Stimulated activated CD4-positive, alpha-beta T cell treated with anti-CD3 and anti-CD28 coated beads, Interleukin-4, amount 100 ng/mL, for 24 hours (primary cell): ENCODE data around the gene APBA1.
"Not testable (repeated sequence)": the region's sequence is repeated elsewhere in the genome, so short reads cannot be mapped to it uniquely, and the experiment has no call there.

ENCODE experiments used
- DNase-seq: peaks from one replicate; pipeline ENCODE4 v3.0.0-alpha.2; 2020

Gene APBA1

DNA sequence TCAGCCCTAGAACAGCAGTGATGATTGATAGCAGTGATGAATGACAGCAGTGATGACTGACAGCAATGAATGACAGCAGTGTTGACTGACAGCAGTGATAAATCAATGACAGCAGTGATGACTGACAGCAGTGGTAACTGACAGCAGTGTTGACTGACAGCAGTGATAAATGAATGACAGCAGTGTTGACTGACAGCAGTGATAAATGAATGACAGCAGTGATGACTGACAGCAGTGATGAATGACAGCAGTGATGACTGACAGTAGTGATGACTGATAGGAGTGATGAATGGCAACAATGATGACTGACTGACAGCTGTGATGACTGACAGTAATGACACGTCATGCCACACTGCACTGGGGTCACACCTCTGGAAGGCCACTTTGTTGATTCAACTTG is 240.4 kb downstream of the APBA1 start:
- no peak for DNase-seq

DNA sequence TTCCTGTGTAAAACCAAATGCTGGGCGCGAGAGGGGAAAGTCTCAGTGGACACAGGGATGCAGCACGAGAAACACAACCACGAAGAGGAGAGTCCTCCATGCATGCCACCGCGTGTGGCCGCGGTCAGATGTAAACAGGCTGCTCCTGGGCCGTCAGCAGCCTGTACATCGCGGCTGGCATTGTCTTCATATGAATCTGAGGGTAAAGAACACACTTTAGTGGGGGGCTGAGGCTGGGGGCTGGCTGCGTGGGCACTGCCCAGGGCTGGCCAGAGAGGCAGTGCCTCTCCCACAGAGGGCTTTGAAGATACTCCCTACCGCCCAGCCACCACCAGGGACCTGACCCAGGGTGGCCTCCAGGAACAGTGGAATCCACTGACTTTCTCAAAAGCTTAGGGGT is 241.0 kb downstream of the APBA1 start:
- DNase-seq = no peak

DNA sequence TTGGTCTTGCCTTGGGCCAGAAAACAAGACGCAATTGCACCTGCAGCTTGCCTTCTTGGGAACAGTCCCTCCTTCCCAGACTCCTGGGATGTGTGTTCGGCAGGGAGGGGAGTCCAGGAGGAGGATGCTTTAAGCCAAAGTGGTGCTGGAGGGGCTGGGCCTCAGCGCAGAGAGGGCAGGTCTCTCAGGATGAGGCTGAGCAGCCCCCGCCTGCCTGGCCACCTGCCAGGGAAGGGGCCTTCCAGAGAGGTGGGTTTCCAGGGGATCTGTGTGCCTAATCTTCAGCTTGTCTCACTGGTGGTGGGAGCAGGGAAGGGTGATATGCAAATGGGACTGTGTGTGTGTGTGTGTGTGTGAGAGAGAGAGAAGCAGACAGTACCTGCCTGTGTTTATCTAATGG is 242.0 kb downstream of the APBA1 start:
- no peak for DNase-seq

DNA sequence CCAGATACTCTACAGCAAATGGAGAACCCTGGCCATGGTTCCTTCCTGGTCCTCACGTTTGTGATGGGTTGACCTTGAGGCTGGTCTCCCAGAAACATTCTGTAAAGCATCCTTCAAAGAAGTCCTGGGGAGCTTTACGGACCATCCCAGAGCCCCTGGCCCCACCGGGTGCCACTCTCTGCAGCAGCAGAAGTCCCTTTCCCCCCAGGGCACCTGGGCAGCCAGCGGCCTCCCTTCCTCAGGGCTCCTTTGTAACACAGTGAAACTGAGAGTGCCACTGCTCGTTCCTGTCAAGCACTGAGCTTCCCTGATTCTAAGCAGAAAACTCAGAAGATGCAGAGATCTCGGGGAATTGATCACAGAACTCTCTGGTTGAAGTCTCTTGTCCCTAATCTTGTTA is 242.9 kb downstream of the APBA1 start:
- no peak for DNase-seq

DNA sequence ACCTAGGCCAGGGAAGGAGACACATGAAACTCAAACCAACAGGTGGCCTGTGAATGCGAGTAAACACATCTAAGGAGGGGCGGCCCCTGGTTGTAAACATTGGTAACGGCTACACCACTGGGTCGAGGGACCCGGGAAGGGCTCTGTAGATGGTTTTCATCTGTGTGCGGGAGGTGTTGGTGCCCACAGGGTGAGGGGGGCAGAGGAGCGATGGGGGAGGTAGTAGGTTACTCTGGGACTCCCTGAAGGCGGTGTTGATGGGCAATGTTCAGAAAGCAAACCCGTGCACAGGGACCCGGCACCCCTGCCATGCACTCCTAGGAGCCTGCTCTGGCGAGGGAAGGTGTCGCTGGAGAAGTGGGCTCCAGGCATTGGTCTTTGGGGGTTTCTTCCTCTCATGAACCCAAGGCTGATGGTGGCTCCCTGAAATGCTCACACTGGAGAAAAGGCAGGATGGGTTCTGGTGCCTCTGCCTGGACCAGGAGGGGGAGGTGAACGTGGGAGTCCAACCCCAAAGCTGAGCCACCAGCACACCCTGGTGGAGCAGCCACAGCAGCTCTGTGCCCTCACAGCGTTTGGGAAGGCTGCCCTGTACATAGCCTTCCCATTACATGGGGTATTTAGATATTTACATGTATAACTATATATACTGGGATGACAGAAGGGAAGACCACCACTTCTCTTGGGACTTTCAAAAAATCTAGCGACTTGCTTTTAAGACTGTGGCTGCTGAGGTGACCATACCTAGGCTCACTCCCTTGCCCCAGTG is 244.0 kb downstream of the APBA1 start:
- no peak for DNase-seq

DNA sequence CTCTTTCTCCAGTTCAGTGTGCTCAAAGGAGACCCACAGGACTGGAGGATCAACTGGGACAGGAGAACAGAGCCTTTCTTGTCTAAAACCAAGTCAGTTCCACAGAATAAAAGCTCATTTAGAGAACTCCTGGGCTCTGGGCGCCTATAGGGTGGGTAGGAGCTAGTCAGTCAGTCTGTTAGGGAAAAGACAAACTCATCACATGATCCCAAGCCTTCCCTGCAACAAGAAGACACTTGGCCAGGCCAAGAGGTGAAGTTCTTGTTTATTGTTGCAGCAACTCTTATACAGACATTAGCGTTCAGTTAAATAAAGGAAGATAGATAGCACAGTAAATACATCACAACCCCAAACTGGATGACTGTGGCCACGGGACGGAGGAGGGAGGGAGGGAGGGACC is 244.9 kb downstream of the APBA1 start:
- no peak for DNase-seq

DNA sequence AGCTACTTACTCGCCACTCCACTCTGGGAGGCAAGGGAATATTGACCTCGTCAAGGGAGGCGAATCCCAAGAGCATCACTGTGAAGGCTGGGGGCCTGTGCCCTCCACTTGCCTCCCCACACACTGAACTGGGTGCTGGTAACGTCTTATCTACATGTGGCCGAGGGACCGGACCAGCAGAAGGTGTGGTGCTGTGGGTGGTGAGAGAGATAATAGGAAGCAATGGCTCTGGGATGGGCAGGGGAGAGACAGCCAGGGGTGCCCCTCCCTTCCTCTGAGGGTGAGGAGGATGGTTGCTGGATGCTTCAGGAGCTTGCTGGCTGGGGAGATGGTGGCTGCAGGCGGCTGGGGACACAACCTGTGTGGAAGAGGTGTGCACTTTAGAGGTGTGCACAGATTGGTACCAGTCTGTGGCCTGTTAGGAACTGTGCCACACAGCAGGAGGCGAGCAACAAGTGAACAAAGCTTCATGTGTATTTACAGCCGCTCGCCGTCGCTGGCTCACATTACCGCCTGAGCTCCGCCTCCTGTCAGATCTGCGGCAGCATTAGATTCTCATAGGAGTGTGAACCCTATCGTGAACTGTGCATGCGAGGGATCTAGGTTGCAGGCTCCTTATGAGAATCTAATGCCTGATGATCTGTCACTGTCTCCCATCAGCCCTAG is 246.9 kb downstream of the APBA1 start:
- DNase-seq = no peak

DNA sequence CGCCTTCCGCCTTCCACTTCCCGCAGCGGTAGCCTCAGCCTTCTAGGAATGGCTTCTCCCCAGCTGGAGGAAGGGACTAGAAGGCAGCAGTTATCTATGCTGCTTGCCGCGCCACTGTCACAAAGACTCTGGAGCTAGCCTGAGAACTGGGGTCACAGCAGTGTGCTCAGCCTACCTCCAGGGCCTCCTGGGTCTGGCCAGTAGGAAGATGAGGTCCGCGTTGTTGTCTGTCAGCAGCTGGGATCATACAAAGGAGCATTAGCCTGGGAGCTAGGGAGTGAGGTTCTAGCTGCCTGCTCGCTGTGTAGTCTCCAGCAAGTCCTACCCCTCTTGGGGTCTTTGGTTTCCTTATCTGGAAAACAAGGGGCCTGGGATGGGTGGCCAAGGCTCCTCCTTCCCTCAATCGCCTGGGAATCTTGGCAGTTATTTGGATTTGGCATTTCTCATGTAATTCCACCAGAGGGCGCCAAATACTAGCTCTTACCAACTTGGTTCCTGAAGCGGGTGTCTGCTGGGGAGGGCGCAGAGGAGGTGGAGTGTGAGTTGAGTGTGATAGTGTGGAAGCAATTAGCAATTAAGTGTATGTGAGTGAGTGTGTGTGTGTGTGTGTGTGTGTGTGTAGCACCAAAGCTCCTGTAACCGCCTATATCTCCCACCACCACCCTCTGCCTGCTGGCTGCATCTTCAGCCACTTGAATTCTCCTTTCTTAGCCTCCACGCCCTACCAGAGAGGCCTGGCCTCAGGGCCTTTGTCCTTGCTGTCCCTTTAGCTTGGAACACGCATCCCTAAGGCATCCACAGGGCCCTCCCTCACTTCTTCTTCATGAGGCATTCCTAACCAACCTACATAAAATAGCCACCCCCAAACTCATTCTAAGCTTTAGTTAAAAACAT is 250.0 kb downstream of the APBA1 start:
- DNase-seq = peak; percentile 51

DNA sequence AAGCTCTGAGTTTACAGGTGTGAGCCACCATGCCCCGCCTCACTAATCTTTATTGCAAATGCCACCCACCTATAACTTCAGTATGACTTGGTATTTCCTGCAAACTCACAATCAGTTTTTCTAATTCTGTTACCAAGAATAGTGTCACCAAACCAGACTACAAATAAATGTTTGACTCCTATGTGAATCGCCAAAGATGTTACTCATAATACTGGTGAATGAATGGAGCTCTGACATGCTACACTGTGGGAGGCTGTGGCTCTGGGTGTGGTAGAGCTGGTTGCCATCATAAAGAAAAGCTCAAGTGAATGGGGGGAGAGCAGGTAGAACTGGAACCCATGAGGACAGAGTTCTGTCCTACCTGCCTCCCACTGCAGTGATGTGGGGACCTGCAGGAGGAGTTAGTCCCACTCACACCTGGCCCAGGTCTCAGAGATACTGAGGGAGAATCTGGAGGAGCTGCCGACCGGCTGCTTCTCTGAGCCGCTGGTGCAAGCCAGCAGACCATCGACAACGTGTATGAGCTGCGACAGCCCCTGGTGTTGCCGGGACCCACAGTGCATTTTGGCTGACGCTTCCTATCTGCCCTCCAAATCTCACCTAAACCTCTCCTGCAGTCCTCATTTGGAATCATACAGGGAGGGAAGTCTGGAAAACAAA is 251.4 kb downstream of the APBA1 start:
- DNase-seq = no peak

DNA sequence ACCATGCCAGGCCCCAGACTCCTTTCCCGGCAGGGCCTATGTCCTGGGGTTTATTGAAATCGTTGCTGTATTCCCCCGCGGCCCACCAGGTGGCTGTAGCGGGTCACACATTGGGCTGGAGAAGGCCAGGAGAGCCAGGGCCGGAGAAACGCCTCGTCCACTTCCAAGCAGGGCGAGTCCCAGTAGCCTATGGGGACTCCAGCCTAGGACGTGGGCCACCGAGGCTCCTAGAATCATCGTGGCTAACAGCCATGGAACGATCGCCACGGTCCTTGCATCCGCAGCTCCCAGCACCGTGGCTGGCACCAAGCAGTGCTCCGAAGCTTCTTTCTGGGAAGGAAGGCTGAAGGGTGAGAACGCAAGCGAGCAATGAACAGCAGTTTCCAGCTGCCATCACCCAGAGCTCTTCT is 259.4 kb downstream of the APBA1 start:
- no peak for DNase-seq

DNA sequence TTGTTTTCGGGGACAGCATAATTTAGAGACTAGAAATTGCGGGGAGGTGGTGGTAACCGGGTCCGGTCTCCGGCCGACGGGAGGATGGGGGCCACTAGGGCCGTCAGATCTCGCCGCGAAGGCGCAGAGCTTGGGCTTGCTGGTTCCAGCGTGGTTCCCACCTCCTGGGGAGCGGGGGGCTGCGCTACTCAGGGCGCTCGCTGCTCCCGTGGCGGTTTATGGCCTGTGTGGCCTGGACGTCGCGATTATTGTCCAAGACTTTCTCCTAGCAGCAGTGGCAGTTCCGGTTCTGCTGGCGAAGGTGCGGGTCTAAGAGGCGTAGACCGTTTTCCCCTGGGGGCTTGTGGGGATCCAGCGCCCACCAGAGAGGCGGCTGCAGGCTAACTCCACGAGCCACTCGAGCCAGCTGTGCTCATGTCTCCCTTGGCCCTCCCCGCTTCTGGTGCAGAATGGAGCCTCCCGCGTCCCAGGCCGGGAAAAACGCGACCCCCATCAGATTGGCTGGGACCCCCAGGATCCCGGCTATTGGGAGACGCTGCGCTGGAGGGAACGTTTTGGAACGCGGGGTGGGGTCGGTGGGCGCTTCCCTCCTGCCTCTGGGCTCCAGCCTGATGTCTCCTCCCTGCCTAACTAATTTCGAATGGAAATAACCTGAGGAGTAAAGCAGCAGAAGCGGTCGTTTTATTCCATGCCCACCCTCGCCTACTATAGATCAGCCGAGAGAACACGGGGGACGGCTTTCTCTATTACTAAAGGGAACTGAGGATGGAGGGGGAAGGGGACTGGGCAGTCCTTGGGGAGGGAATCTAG is 260.0 kb downstream of the APBA1 start:
- DNase-seq = no peak

DNA sequence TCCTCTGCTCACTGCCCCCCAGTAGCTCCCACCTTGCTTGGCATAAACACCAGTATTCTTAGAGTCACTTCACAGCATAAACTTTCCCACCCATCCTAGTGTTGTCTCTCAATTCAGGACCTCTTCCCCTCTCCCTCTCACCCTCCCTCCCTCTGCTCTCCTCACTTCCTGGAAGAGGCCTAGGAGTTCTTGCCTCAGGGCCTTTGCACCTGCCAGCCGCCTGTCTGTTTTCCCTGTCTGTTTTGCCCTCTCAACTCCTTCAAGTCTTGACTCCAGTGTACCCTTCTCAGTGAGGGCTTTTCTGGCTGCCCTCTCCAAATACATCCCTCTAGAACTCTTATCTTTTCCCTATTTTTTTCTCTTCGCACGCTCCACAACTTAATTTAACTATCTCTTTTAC is 260.9 kb downstream of the APBA1 start:
- DNase-seq = no peak

DNA sequence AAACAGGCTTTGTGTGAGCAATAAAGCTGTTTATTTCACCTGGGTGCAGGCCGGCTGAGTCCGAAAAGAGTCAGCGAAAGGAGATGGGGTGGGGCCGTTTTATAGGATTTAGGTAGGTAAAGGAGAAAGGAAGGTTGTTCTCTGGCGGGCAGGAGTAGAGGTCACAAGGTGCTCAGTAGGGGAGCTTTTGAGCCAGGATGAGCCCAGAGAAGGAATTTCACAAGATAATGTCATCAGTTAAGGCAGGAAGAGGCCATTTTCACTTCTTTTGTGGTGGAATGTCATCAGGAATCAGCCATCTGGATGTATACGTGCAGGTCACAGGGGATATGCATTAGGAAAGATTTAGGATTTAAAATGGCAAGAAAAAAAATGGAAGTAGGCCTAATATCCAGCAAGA is 262.2 kb downstream of the APBA1 start:
- DNase-seq = not testable (repeated sequence)

DNA sequence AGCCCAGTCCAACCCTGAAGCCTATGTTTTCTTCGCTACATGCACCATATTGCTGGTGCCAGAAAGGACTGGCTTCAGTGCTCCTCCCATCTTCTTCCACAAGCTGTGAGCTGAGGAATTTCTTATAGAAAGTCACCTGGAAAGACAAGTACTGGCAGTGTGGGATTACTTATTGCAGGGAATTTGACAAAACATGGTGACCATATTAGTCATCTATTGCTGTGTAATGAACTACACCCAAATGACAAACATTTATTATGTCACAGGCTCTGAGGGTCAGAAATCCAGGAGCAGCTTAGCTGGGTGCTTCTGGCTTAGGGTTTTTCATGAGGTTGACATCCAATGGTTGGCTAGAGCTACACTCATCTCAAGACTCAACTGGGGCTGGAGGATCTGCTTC is 271.7 kb downstream of the APBA1 start:
- no peak for DNase-seq

DNA sequence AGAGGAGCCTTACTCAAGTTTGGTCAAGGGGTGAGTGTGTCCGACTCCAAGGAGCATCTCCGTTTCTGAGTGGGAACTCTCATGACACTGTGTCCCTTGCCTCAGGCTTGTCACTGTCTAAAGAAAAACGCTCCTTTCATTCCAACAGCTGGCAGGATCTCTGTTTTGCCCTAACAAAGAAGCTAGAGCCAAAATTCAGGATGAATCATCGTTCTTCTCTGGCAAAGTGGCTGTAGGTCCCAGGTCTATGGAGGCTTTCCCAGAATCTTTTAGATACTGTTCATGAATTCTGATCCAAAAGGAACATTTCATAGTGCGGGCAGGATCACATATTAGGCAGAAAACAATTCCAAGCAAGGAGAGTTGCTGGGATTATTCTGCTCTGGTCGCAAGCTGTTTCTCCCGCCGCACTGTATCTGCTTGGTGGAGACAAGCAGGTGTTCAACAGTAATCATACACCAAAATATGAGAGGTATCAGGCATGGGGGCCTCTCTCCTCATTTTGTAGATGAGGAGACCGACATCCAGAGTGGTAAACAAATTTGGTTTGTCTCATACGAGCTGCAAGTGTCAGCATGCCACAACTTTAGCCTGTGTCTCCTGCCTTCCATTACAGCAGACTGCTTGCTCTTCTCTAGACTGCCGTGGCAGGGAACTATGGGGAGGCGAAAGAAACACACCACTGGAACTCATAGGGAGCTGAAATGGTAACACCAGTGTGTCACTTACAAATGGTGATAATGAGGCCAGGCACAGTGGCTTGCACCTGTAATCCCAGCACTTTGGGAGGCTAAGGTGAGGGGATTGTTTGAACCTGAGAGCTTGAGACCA is 274.6 kb downstream of the APBA1 start:
- DNase-seq = no peak

DNA sequence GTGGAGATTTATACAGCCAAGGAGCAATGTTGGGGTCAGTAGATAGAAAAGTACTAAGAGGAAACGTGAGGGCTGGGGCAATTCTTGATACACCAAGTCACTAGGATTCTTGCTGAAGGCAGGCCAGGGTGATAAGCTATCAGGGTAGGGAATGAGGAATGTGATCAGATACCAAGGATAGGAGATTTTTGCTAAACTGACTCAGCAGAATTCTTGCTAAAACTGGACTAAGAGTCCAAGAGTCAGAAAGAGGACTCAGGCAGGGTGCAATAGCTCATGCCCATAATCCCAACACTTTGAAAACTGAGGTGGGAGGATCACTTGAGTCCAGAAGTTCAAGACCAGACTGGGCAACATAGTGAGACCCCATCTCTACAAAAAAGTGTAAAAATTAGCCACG is 275.4 kb downstream of the APBA1 start:
- DNase-seq = no peak

DNA sequence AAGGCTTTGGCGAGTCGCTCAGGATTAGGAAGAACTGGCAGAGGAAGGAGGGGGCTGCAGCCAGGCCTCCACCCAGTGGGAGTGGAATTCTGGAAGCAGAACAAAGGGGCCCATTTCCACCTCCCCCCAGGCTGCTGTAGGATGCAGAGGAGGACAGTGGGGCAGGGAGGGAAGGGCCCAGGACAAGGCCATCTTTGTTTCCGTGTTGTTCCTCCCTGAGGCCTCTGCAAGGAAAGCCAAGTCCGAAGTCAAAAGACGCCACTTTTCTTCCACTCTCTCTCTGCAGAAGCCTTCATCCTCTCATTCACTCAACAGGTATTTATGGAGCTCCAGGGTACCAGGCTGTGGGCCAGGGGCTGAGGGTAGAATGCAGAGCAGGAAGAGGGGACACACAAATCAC is 276.5 kb downstream of the APBA1 start:
- no peak for DNase-seq

DNA sequence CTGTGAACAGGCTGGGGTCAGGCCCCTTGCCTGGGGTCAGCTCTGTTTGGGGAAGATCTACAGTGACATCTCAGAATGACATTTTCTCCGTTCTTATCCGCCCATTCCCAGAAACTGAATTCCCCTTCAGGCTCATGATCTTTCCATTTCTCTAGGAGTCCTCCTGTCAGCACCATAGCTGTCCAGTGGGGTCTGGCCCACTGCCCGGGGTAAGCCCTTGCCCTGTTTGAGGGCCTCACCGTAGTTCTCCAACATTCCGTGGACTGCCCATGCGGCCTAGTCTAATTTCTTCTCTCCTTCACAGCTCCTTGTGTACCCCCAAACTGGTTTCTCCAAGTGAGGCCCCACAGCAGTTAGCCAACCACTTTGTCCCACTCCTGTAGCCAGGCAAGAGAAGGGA is 278.7 kb downstream of the APBA1 start:
- no peak for DNase-seq

DNA sequence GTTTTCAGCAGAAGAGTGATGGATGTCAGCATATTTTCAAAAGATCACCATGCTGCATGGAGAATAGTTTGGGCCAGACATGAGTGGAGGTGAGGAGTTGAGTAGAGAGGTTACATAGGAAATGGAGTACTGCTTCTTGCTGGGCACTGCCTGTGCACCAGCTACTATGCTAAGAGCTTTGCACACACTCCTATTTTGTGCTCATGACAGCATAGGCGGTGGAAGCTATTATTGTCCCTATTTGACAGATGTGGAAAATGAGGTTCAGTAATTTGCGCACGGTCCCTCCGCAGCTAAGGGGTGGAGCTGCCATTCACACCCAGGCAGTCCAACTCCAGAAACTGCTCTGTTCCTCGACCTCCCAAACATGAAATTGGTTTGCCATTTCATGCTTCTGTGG is 279.3 kb downstream of the APBA1 start:
- no peak for DNase-seq

DNA sequence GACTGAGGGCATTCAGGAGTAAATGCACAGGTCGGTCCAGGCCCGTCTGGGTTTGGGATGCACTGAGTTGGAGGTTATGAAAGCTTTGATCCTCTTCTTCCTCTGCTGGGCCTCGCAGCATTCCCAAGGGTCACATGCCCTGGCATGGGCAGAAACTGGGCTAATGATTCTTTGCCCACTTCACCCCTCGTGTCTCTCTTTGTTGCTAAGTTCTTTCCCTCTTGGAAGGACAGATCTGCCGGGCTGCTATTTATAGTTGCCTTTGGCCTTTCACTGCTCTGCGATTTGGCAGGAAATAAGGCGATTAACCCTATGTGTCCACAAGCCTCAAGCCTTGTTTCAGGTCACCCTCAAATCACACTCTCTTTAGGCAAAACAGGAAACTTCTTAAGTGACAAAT is 280.2 kb downstream of the APBA1 start:
- no peak for DNase-seq

DNA sequence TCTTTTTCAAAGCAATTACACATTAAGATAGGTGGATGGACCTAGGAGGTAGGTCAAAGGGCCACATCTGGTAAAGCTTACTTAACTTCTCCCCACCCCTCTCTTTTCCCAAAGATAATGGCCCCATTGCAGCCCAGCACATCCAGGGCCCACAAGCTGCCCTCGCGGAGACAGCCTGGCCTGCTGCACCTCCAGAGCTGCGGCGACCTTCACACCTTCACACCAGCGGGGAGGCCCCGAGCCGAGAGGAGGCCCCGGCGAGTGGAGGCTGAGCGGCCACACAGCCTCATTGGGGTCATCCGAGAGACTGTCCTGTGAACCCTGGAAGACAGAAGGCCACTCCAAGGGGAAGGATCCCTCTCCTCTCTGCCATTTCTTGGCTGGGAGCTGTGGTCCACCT is 280.7 kb downstream of the APBA1 start:
- no peak for DNase-seq
